Nucleus accumbens (tissue), 56 donors: ENCODE measurements around the gene POLG.

Experiments used
- DNase-seq, 56 donors: peaks; one replicate each; lab custom pipeline; 2025; lab: John Stamatoyannopoulos, UW

POLG gene

GRCh38 chr15:89370978-89371227 is 36.3 kb upstream of the POLG start:
- DNase-seq: no peak

GRCh38 chr15:89370120-89370977 is 35.7 kb upstream of the POLG start:
- DNase-seq: peak in 2 of 56 donors; percentile 33 to 35

GRCh38 chr15:89369341-89369947 is 34.8 kb upstream of the POLG start:
- no peak for DNase-seq

- DNase-seq: peak in 1 of 56 donors; percentile 22
Measured at GRCh38 chr15:89368566-89369223, 34.1 kb upstream of the POLG start.

- DNase-seq: peak in 52 of 56 donors; percentile 10 to 87 (median 58)
Measured at GRCh38 chr15:89367485-89368451, 33.1 kb upstream of the POLG start.

- DNase-seq: no peak
Measured at GRCh38 chr15:89366656-89367393, 32.2 kb upstream of the POLG start.

GRCh38 chr15:89365462-89366065 is 30.9 kb upstream of the POLG start:
- DNase-seq: peak in 28 of 56 donors; percentile 19 to 77 (median 44)

- peak in 44 of 56 donors; percentile 24 to 81 (median 48) for DNase-seq
Measured at GRCh38 chr15:89364741-89365450, 30.3 kb upstream of the POLG start.

GRCh38 chr15:89364341-89364740 is 29.7 kb upstream of the POLG start:
- DNase-seq: peak in 7 of 56 donors; percentile 18 to 39 (median 27)

GRCh38 chr15:89363770-89364169 is 29.1 kb upstream of the POLG start:
- no peak for DNase-seq

GRCh38 chr15:89363133-89363532 is 28.5 kb upstream of the POLG start:
- no peak for DNase-seq

- peak in 47 of 56 donors; percentile 25 to 85 (median 65) for DNase-seq
Measured at GRCh38 chr15:89362203-89363101, 27.8 kb upstream of the POLG start.

- peak in 45 of 56 donors; percentile 29 to 80 (median 58) for DNase-seq
Measured at GRCh38 chr15:89361451-89362202, 27.0 kb upstream of the POLG start.

GRCh38 chr15:89360294-89360971 is 25.8 kb upstream of the POLG start:
- peak in 11 of 56 donors; percentile 12 to 74 (median 36) for DNase-seq

GRCh38 chr15:89359471-89360293 is 25.1 kb upstream of the POLG start:
- DNase-seq: no peak
